Endometrial microvascular endothelial cells (primary cell): ENCODE measurements around the gene LENEP. TPM values are rescaled to one million over a fixed set of nuclear protein-coding genes. Genes with fewer than 3 reads are reported as not detected.
"Not testable (repeated sequence)": the region's sequence is repeated elsewhere in the genome, so short reads cannot be mapped to it uniquely, and the experiment has no call there.

Source experiments
- in situ Hi-C: cut with HindIII; loops from 2 replicates; pipeline ENCODE4 v1.10.0; 2017; ENCODE audit warnings: low sequenced_read_pairs, low pct_unique_long_range_greater_than_20kb; ENCODE audit errors: inconsistent ontology term
- total RNA-seq: library from RNA; depleted of rRNA; stranded (reverse); fragments of >200 nt; gene quantifications from one replicate; pipeline ENCODE4 v1.2.3, GENCODE V29; 2015; ENCODE audit errors: inconsistent ontology term

The LENEP gene
- total RNA-seq, 1 donor from 2014 or later, result not detected

DNA sequence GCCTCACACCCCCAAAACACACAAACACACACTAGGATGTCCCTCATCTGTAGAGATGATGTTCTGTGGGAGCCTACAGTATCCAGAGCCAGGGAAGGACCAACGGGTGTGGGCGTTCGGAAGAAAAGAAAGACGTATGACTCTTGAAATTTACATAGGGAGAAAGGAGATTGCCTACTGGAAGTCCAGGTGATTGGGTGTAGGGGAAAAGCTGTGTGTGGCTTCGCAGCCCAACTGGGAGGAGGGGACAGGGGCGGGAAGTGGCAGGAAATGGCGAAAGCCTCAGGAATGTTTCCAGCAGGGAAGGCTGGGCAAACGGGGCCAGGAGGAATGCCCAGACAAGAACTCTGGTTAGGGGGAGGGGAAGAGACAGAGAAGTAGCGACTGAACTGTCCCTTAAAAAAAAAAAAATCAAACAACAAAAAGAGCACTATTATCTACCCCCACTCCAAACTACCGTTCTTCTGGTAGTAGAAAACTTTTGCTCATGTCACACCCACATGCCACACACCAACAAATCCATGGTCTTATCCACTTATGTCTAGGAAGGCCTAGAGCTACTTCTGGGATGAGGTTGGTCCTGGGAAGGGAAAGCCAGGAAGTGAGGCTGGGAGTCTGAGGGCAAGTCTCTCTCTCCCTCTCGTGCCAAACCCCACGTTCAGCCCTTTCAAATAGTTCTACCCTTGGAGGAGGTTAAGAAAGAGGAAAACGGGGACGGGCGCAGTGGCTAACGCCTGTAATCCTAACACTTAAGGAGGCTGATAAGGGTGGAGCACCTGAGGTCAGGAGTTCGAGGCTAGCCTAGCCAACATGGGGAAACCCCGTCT lies 20.7 kb upstream of the LENEP start:
- in situ Hi-C loops, result no loop called here

DNA sequence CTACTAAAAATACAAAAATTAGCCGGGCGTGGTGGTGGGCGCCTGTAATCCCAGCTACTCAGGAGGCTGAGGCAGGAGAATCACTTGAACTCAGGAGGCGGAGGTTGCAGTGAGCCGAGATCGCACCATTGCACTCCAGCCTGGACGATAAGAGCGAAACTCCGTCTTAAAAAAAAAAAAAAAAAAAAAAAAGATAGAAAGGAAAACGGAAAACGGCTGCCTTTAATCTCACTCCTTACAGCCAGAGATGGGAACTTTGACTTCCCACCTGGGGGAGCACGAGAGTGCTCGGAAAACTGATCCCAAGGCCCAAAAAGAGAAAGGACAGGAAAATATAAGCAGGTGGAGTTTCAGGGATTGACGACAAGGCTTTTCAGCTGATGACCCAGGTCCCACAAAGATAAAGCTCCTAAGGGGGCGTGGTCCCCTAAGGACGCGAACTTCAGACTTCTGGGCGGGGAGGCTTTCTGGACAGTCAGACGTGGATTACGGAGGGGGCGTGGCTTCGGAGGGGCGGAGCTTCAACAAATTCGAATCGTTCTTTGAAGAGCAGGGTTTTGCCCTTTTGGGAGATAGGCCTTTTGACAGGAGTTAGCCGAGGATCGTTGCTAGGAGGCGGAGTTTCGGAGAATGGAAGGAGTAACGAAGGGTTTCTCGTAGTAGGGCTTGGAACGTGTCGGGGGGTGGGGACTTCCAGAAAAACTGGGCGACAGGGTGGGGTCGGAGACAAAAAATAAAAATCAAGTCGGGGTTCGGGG lies 19.9 kb upstream of the LENEP start:
- in situ Hi-C loops, result no loop called here

DNA sequence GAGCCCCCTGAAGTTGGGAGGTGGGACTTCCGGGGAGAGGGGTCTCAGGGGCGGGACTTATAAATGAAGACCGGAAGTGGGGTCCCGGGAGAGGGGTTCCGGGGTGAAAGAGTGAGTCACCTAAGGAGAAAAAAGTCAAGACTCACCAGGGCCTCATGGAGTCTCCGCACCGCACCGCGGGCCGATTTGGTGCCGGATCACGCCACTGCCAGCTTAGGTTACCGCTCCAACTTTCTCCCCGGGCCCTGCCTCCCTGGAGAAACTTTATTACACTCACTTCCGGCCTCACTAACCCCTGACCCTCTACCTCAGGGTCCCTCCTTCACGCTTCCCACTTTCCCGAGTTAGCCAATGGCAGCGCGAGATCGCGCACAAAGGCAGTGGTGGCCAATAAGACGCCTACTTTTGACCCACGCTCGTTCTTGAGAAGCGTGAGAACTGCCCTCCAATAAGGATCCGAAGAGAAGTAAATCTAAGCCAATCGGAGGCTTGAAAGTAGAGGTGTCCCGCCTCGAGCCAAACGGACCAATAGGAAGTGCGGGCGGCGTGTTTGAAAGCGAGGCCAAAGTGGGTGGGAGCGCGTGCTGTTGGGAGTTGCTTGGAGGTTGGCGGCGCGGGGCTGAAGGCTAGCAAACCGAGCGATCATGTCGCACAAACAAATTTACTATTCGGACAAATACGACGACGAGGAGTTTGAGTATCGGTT lies 19.1 kb upstream of the LENEP start, which contains the start of gene CKS1B:
Gene CKS1B, plus strand, starts transcription at position 580 of the 706 bp plus-strand sequence. Its CDS starts 65 bp downstream, at position 645.
- in situ Hi-C loops, result no loop called here

DNA sequence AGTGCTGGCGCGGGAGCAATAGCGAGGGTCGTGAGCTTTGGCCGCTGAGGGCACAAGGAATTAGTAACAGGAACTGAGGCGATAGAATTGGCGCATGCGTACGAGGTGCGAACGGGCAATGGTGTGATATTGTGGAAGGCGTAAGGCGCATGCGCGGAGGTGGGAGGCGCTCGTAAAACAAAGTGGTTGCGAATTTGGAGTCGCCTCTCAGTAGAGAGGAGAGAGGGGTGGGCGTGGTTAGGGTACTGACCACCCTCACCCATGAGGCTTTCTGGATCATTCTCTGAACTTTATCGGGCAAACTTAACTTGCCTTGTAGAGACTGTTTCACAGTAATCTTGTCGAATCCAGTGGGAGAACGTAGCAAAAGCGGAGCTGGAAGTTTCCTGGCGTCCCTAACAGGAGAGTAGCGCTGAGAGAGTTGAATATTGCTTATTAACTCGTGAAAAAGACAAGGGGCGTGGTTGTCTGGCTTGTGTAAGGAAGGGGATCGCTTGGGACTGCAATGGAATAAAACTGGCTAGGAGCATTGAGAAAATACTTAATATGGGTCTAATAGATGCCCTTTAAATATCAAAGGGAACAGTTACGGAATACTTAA lies 18.5 kb upstream of the LENEP start:
- in situ Hi-C loops, result no loop called here

DNA sequence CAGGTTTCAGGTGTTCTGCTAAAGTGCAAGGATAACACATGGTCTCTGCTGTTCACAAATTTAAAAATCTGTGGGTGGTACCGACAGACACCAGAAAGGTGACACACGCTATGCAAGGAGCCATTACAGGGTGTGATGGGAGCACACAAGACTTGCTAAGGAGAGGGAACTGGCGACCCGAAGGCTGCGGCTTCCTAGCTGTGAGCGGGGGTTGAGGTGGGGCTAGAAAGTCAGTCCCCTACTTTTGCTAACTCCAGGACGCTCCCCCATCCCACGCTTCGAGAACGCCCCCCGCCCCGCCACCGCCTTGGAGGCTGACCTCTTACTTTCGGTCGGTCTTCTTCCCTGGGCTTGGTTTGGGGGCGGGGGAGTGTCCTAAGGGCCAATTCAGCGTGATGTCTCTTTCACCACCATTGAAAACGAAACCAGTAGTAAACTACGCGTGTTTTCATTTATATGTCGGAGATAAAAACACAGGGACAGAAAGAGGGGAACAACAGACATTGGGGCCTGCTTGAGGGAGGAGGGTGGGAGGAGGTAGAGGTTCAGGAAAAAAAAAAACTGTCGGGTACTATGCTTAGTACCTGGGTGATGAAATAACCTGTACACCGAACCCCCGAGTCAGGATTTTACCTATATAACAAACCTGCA lies 17.9 kb upstream of the LENEP start:
- in situ Hi-C loops, result no loop called here

DNA sequence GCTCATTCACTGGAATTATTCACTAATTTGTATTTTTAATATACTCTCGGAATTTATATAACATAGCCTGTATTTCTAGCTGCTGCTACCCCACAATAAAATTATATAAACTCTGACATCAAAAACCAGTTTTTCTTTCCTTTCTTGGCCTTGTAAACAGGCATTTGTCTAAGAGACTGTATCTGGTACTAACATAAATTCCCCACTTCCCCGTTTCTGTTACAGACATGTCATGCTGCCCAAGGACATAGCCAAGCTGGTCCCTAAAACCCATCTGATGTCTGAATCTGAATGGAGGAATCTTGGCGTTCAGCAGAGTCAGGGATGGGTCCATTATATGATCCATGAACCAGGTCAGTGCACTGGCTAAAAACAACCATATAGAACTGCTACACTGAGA lies 15.6 kb upstream of the LENEP start:
- in situ Hi-C loops, result not testable (repeated sequence)

DNA sequence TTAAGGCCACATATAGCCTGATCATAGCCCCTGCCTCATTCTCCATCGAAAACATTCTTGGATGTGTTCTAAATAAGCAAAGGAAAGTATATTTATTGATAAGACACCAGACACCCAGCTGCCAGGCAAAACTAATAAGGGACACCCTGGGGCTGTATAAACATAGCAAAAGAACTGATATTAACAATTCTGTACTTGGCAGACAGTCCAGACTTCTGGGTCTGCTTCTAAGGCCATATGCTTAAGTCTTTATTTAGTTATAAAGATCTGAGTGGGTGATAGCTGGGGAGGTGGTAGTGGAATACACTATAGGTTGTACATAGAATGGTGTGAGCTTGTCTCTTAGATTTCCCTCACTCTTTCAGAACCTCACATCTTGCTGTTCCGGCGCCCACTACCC lies 15.0 kb upstream of the LENEP start:
- in situ Hi-C loops, result no loop called here

DNA sequence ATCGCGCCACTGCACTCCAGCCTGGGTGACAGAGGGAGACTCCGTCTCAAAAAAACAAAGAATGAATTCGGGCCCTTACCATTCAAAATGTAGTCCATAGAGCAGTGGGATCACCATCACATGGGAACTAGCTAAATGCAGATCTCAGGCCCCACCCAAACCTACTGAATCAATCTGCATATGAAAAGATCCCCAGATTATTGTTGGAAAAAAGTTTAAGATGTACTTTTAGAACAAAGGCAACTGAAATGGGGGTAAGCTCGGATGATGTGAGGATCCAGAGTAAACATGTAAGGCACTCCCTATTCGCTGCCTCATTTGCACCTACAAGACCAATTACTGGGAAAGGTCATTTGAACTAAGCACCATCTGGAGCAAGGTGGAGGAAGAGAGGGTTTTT lies 11.0 kb upstream of the LENEP start:
- in situ Hi-C loops, result loop anchor here (5.0 kb wide), 1 partner anchor 35 kb away; no protein-coding TSS in a partner anchor

DNA sequence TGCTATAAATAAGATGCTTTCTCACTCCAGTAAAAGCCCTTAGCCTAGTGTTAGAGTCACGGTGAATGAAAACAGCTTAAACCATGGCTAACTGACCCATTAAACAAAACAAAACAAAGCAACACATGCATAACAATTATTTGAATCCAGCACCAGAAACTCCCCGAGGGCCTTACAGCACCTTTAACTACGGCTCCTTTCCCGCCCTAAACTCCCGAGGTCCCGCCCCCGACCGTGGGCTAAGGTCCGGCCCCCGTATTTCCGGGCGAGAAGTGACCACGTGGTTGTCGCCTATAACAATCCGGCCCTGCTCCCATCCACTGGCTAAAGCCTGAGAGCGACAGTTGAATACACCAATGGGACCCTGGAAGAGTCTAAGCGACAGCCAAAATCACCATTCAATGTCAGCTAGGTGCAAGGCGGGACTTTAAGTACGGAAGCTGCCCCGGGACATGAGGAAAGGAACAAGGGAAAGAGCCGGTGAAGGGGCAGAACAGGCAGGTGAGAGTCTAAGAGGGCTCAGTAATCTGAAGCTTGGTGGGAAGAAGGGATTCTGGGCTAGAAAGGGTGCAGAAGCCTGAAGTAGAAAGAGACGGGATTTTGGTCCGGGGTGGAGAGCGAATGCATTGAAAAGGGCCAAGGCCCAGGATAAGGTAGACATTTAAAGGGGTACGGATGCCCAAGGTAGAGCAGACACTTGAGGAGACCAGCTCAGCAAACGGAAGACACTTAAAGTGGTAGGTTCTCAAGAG lies 10.3 kb upstream of the LENEP start, which contains the start of gene FLAD1:
Gene FLAD1, plus strand, starts transcription at position 448 of the 752 bp plus-strand sequence. CDS start 351 bp downstream, outside the sequence.
- in situ Hi-C loops, result loop anchor here (5.0 kb wide), 1 partner anchor 34 kb away; no protein-coding TSS in a partner anchor

DNA sequence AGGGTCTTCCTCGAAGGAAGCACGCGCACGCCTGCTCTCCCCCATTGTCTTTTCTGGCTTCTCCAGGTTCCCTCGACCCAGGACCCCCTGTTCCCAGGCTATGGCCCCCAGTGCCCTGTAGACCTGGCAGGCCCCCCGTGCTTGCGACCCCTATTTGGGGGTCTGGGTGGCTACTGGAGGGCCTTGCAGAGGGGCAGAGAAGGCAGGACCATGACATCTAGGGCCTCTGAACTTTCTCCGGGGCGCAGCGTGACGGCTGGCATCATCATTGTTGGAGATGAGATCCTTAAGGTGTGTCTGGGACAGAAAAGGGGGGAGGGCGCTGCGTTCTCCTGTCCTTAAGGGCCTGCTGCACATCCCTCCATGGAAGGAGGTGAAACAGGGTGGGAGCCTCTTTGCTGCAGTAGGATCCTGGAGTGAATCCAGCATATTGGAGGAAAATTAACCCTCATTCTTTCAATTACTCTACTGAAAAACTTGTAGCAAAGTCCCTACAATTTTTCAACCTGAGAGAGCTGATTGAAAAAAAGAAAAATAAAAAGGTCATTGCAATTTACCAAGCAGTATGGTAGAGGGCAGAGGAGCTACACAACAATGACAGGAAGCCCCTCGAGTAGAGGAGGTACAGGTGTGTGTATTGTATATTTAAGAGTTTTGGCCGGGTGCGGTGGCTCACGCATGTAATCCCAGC lies 9.5 kb upstream of the LENEP start:
- in situ Hi-C loops, result loop anchor here (5.0 kb wide), 1 partner anchor 33 kb away; no protein-coding TSS in a partner anchor

DNA sequence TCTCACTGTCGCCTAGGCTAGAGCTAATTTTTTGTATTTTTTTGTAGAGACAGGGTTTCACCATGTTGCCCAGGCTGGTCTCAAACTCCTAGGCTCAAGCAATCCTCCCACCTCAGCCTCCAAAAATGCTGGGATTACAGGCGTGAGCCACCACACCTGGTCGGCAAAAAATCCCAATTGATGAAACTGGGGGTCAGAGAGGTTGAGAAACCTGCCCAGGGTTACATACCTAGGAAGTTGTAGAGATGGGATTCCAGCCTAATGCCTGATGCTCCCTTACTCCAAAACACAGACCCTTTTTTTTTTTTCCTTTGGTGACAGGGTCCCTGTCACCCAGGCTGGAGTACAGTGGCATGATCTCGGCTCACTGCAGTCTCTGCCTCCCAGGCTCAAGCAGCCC lies 6.7 kb upstream of the LENEP start:
- in situ Hi-C loops, result not testable (repeated sequence)

DNA sequence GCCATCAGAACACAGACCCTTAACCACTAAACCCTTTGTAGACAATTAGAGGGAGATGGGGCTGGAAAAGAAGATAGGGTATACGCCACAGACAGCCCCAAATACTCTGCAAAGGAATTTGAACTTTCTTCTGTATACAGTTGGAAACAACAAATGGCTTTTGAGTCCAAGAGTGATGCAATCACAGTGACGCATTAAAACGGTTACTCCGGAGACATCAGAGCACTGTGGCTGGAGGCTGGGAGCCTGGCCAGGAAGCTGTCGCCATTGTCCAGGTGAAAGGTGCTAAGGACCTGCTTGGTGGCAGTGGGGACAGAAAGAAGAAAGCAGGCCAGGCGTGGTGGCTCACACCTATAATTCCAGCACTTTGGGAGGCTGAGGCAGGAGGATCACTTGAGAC lies 6.1 kb upstream of the LENEP start:
- in situ Hi-C loops, result no loop called here

DNA sequence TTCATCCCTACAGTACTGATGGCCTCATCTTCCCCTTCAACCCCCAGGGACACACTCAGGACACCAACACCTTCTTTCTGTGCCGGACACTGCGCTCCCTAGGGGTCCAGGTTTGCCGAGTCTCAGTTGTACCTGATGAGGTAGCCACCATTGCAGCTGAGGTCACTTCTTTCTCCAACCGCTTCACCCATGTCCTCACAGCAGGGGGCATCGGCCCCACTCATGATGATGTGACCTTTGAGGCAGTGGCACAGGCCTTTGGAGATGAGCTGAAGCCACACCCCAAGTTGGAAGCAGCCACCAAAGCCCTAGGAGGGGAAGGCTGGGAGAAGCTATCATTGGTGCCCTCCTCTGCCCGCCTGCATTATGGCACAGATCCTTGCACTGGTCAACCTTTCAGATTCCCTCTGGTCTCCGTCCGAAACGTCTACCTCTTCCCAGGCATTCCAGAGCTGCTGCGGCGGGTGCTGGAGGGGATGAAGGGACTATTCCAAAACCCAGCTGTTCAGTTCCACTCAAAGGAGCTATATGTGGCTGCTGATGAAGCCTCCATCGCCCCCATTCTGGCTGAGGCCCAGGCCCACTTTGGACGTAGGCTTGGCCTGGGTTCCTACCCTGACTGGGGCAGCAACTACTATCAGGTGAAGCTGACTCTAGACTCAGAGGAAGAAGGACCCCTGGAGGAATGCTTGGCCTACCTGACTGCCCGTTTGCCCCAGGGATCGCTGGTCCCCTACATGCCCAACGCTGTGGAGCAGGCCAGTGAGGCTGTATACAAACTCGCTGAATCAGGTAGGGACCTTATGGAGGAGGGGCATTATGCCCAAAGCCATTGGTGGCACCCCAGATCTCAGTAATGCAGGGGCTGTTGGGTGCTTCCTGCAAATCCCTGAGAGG lies 5.1 kb upstream of the LENEP start:
- in situ Hi-C loops, result no loop called here

DNA sequence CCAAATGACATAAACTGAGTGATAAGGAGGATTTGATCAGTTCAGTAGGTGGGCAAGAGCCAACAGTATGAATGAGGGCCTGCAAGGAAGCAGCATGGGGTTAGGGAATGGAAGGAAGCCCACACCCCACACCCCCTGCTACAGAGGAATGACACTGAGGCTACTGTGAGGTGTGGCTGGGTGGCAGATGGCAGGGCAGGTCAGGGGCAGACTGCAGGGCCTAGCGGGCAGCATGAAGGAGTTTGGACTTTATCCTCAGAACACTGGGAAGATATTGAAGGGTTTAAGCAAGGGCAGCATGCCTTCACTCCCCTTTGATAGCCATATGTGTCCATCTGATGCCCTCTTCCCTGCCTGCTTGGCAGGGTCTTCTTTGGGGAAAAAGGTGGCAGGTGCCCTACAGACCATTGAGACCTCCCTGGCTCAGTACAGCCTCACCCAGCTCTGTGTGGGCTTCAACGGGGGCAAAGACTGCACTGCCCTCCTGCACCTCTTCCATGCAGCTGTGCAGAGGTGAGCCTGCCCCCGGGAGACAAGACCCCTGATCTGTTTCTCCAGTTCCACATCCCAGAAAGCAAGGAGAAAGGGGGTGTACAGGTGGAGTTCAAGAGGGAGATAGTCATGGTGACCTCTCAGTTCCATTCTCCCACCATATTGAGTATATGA lies 4.1 kb upstream of the LENEP start:
- in situ Hi-C loops, result no loop called here

DNA sequence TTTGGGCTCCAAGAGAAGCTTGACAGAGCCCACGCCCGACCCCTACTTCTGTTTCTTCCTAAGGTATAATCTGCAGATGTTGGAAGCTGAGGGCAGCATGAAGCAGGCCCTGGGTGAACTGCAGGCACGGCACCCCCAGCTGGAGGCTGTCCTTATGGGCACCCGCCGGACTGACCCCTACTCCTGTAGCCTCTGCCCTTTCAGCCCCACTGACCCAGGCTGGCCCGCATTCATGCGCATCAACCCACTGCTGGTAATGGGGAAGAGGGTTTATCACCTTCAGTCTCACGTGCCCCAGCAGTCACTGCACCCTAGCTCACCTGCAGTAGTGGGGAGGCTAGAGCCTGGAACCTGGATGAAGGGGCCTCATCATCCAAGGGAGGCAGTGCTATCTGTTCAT lies 3.1 kb upstream of the LENEP start:
- in situ Hi-C loops, result no loop called here
